ENCODE results near the gene TMEM183A. TPM values are rescaled to one million over a fixed set of nuclear protein-coding genes. Genes with fewer than 3 reads are reported as not detected.
A peak's percentile ranks its signal among the peaks of the same experiment; 100 is the strongest.

TMEM183A gene
- total RNA-seq, 4 donors from 2014 or later = 28.7 to 41.4 (median 30.6) TPM

DNA sequence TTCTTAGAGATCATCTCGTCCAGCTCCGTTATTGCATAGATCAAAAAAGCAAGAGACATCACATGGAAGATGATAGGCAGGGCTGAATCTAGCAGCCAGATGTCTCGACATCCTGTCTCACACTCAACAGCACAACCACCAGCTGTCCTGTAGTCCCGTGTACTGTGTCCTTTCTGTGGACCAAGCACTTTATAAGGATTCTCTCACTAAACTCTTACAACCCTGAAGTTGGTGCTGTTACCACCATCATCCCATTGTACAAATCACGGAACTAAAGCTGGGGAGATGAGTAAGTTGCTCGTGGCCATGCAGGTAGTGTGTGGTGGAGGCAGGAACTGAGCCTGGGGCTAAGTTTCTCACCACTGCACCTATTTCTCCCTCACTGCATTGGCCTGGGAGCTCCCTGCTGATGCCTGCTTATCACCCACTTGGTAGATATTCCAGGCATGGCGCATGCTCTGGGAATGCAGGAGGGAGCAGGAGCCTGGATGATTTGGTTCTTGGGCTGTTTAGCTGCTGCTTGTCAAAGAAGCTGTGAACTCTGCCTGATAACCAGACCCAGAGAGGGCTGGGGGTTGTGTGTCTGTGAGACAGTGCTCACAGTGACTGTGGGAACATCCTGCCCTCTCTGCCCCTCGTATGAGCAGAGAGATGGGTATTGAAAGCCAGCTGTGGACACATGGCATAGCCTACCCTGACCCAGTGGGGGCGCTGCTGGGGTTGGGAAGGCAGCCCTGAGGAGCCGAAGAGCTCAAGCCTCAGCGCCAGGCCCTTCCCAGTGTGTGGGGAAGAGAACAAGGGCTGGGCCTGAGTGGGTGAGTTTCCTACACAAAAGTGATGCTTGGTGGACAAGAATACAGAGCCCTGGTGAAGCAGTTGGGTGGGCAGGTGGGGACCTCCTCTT is 32.7 kb downstream of the TMEM183A start:
- peak in 1 of 2 donors; percentile 31 for DNase-seq
- peaks cover 0 to 4% of the 10 kb centered on the region in 2 donors for H3K36me3 ChIP-seq
- in situ Hi-C loops (cut with MboI; ENCODE audit: low sequenced_read_pairs in 4 of 4) (loop anchor here in 3 of 4 donors (5.0 to 10.0 kb wide), 5 partner anchors 132 to 177 kb away; partner anchors contain the start of gene MYBPH (in 1 of the 3)), intact Hi-C loops (cut with DNase I; ENCODE audit: low total_unique reads) (loop anchor here (1.0 to 10.0 kb wide), 7 partner anchors 89 to 1045 kb away; partner anchors contain the start of genes ZBED6 and ZC3H11A)
- H3K27me3 ChIP-seq = no peaks in the 10 kb centered on the region
- peak overlapping the region; percentile 63 to 98 (median 96) for H3K27ac ChIP-seq
- no peak for ATAC-seq
- peaks cover 46 to 56% of the 10 kb centered on the region in 2 donors for H3K4me1 ChIP-seq
- TF ChIP-seq, protein P1, sequence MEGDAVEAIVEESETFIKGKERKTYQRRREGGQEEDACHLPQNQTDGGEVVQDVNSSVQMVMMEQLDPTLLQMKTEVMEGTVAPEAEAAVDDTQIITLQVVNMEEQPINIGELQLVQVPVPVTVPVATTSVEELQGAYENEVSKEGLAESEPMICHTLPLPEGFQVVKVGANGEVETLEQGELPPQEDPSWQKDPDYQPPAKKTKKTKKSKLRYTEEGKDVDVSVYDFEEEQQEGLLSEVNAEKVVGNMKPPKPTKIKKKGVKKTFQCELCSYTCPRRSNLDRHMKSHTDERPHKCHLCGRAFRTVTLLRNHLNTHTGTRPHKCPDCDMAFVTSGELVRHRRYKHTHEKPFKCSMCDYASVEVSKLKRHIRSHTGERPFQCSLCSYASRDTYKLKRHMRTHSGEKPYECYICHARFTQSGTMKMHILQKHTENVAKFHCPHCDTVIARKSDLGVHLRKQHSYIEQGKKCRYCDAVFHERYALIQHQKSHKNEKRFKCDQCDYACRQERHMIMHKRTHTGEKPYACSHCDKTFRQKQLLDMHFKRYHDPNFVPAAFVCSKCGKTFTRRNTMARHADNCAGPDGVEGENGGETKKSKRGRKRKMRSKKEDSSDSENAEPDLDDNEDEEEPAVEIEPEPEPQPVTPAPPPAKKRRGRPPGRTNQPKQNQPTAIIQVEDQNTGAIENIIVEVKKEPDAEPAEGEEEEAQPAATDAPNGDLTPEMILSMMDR (IDR thresholded peaks at IDR 0.05 in 4 of 5, conservative IDR thresholded peaks at IDR 0.05 in 1 of 5) = peak in 1 of 5 experiments; percentile 46
- TF ChIP-seq POLR2A (IDR thresholded peaks at IDR 0.05) = no peak
- H3K4me3 ChIP-seq = no peak overlapping the region
- H3K9me3 ChIP-seq = no peaks in the 10 kb centered on the region

DNA sequence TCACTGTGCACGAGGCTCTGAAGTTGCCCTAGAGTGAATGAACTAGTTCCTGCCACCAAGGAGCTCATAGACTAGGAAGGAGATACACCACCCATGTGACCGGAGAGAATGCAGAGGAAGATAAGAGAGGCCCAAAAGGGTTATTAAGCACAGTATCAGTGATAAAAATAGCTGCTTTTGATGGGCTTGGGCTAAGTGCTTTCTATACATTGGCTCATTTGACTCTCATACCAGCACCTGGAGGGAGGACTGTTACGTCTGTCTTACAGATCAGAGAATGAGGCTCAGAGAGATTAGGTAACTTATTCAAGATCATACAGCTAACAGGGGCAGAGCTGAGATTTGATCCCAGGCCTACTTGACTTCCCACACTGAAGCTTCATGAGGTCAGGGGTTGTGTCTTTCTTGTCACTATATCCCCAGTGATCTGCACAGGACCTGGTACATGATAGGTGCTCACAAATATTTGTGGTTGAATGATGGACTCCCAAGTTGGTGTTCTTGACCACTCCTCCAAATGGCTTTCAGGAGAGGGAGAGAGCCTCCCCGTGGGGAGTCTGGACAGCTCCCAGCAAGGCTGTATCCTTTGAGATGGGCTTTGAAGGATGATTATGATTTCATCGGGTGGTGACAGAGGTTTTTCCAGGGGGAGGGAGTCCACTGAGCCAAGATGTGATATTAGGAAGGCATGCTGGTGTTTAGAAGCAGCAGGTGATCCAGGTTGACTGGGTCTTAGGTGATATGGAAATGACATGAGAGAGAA is 33.5 kb downstream of the TMEM183A start:
- ATAC-seq (no peak), DNase-seq (peak in 1 of 2 donors; percentile 3)
- in situ Hi-C loops (cut with MboI; ENCODE audit: low sequenced_read_pairs in 4 of 4) = no loop called here
- Histone ChIP-seq H3K4me3 (no peak overlapping the region), H3K36me3 (peaks cover 0 to 4% of the 10 kb centered on the region in 2 donors), H3K9me3 (no peaks in the 10 kb centered on the region), H3K27ac (peak overlapping the region in 3 of 4 donors; percentile 63 to 96 (median 95)), H3K4me1 (peaks cover 41 to 49% of the 10 kb centered on the region in 2 donors), H3K27me3 (no peaks in the 10 kb centered on the region)
- TF ChIP-seq POLR2A (IDR thresholded peaks at IDR 0.05) = no peak
- TF ChIP-seq, protein P1 (IDR thresholded peaks at IDR 0.05 in 4 of 5, conservative IDR thresholded peaks at IDR 0.05 in 1 of 5) = no peak
- intact Hi-C loops (cut with DNase I; ENCODE audit: low total_unique reads) = no loop called here

DNA sequence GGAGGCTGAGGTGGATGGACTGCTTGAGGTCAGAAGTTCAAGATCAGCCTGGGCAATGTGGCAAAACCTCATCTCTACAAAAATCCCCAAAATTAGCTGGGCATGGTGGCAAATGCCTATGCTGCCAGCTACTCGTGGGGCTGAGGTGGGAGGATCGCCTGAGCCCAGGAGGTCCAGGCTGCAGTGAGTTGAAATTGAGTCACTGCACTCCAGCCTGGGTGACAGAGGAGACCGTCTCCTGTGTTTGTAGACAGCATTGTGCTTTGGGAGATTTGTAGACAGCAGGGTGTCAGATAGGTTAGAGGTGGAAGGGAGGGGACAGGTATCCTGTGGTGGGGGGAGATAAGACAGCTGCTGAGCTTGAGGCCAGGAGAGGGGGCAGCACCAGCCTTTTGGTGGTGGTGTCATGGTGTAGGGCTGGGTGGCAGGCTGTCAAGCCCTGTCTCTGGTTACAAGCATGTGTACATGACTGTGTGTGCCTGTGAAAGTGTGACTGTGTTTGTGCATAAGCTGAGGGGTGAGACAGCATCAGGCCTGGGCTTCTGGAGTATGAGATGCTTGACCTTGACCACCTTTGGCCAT is 34.3 kb downstream of the TMEM183A start:
- Histone ChIP-seq H3K4me3 (no peak overlapping the region), H3K36me3 (peaks cover 0 to 8% of the 10 kb centered on the region in 2 donors), H3K4me1 (peaks cover 33 to 41% of the 10 kb centered on the region in 2 donors), H3K27ac (peak overlapping the region in 2 of 4 donors; percentile 63 to 96), H3K27me3 (no peaks in the 10 kb centered on the region), H3K9me3 (no peaks in the 10 kb centered on the region)
- intact Hi-C loops (cut with DNase I; ENCODE audit: low total_unique reads) = no loop called here
- DNase-seq (peak in 1 of 2 donors; percentile 58), ATAC-seq (no peak)
- TF ChIP-seq POLR2A (IDR thresholded peaks at IDR 0.05) = no peak
- TF ChIP-seq, protein P1 (IDR thresholded peaks at IDR 0.05 in 4 of 5, conservative IDR thresholded peaks at IDR 0.05 in 1 of 5) = no peak
- in situ Hi-C loops (cut with MboI; ENCODE audit: low sequenced_read_pairs in 4 of 4) = no loop called here

DNA sequence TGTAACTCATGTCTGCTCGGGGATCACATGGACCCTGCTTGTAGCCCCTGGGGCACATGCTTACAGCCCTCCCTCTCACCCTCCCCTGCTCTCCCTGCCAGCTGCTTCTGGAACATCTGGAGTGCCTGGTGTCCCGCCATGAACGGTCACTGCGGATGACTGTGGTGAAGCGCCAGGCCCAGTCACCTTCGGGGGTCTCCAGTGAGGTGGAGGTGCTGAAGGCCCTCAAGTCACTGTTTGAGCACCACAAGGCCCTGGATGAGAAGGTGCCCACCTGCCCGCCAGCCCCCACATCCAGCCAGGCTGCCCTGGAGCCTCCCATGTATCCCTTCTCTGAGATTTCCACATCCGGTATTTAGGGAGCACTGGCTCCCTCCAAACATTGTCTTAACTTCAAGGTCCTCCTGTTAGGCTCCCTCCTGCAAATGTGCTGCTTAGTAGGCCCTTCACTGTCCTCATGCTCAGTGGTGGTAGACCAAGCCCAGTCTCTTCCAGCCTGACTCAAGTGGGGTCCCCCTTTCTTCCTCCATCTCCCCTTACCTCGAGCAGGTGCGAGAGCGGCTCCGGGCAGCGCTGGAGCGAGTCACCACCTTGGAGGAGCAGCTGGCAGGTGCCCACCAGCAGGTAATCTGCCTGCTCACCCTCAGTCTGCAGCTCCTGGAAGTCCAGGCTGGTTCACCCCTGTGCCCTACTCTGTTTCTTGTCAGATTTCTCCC is 36.8 kb downstream of the TMEM183A start:
- intact Hi-C loops (cut with DNase I; ENCODE audit: low total_unique reads) (no loop called here), in situ Hi-C loops (cut with MboI; ENCODE audit: low sequenced_read_pairs in 4 of 4) (no loop called here)
- TF ChIP-seq POLR2A (IDR thresholded peaks at IDR 0.05) = no peak

More for the DNA sequence above, 36.8 kb downstream of the TMEM183A start:
- Histone ChIP-seq H3K4me1 (peaks cover 11 to 20% of the 10 kb centered on the region in 2 donors), H3K4me3 (no peak overlapping the region), H3K36me3 (peaks cover 0 to 29% of the 10 kb centered on the region in 2 donors), H3K27ac (no peak overlapping the region), H3K27me3 (no peaks in the 10 kb centered on the region), H3K9me3 (no peaks in the 10 kb centered on the region)
- no peak for ATAC-seq
- peak in 1 of 2 donors; percentile 12 for DNase-seq
